Transverse colon (tissue), 4 donors: ENCODE measurements around the gene CACFD1. TPM values are rescaled to one million over a fixed set of nuclear protein-coding genes. Genes with fewer than 3 reads are reported as not detected.

Experiments
- DNase-seq: peaks from one replicate; pipeline ENCODE4 v3.0.0-alpha.2; 2019
- H3K27ac ChIP-seq, 4 donors: fragments of 200-600 bp; sonication (generic); 2 replicates each; pipeline ENCODE4 v1.5.1; 2016 to 2018; ENCODE audit warnings: inconsistent platforms in 4 of 4
- H3K27me3 ChIP-seq: fragments of 200-600 bp; sonication (generic); 2 replicates; pipeline ENCODE4 v1.5.1; 2017; ENCODE audit warnings: inconsistent platforms
- H3K36me3 ChIP-seq, 4 donors: fragments of 200-600 bp; sonication (generic); 2 replicates each; pipeline ENCODE4 v1.5.1; 2017 to 2019; ENCODE audit warnings: inconsistent platforms in 4 of 4
- H3K4me1 ChIP-seq, 4 donors: fragments of 200-600 bp; sonication (generic); 2 replicates each; pipeline ENCODE4 v1.5.1; 2017 to 2020; ENCODE audit warnings: inconsistent platforms in 4 of 4
- H3K4me3 ChIP-seq, 4 donors: fragments of 200-600 bp; sonication (generic); 1 replicate in 1 of 4; 2 replicates in 3 of 4; pipeline versions ENCODE4 v1.5.1 to v1.6.1; 2017 to 2019; ENCODE audit warnings: inconsistent platforms in 4 of 4
- H3K9me3 ChIP-seq, 2 donors: fragments of 200-600 bp; sonication (generic); 2 replicates each; pipeline ENCODE4 v1.5.1; 2017 to 2019; ENCODE audit warnings: inconsistent platforms in 2 of 2
- EP300 ChIP-seq: sonication (generic); formaldehyde crosslinking; IDR thresholded peaks from one replicate; pipeline ENCODE4 v1.6.1; 2017; ENCODE audit warnings: antibody characterized with exemption, low read depth
- POLR2A ChIP-seq: fragments of 450-650 bp; IDR thresholded peaks from one replicate; pipeline ENCODE4 v1.6.1; 2016; ENCODE audit warnings: antibody characterized with exemption, mild to moderate bottlenecking, moderate library complexity
- POLR2AphosphoS5 ChIP-seq, 3 donors: sonication (generic); formaldehyde crosslinking; IDR thresholded peaks; one replicate each; pipeline ENCODE4 v1.6.1; 2016; ENCODE audit warnings: antibody characterized with exemption in 3 of 3
- WGBS, 2 donors: methylation state at CpG; one replicate each; pipeline ENCODE4 v1.1.5; 2018; ENCODE audit warnings: low coverage in 1 of 2; 5-methylcytosine and 5-hydroxymethylcytosine counted together
- in situ Hi-C, 4 donors: fragments of 200-750 bp; cut with MboI; loops; one replicate each; pipeline versions ENCODE4 v1.15.0 to v1.15.1; 2017; ENCODE audit warnings: low sequenced_read_pairs in 3 of 4, low pct_ligation_motif_present in 1 of 4, low pct_unique_long_range_greater_than_20kb in 1 of 4
- intact Hi-C: fragments of 100-400 bp; cut with DNase I; formaldehyde crosslinking; loops from one replicate; pipeline ENCODE4 v1.15.1; 2023; ENCODE audit warnings: low total_unique reads
- total RNA-seq, 4 donors: library from RNA; depleted of rRNA; stranded (reverse); fragments of >200 nt; gene quantifications; one replicate each; pipeline ENCODE4 v1.1.0, GENCODE V29; 2016
- TF ChIP-seq, protein P1 (sequence below), 5 experiments: fragments of 200-600 bp in 3 of 5; fragments of 450-650 bp in 2 of 5; sonication (generic) in 3 of 5; IDR thresholded peaks; 1 replicate in 2 of 5; 2 replicates in 3 of 5; pipeline ENCODE4 v1.5.1; 2016 to 2017; ENCODE audit warnings: antibody characterized with exemption in 5 of 5, inconsistent platforms in 3 of 5, mild to moderate bottlenecking in 2 of 5, moderate library complexity in 1 of 5

The CACFD1 gene
- total RNA-seq, 4 donors from 2014 or later = 44.6 to 153 (median 80.0) TPM

DNA sequence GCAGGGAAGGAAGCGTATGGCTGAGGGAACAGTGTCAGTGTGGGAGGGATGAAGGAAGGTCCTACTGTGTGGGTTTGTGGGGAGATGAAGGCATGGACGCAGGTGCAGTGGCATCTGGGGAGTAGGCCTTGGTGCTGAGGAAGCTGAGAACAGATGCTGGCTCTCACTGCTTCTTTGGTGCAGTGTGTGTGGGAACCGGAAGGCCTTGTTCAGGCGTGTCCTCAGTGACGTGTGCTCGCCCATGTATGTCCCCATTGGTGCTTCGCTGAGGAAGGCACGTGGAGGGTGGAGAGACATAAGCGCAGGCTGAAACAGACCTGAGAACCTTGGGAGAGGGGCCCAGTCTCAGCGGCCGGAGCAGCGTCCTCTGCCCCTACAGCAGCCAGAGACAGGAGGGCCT lies 18.9 kb upstream of the CACFD1 start:
- 85 to 88% methylated on average over 2 to 12 of the region's 12 CpGs for WGBS, 2 donors
- Histone ChIP-seq H3K4me3 (no peak overlapping the region), H3K27me3 (no peaks in the 10 kb centered on the region), H3K27ac (no peak overlapping the region), H3K4me1 (no peaks in the 10 kb centered on the region), H3K36me3 (no peaks in the 10 kb centered on the region), H3K9me3 (no peaks in the 10 kb centered on the region)
- intact Hi-C loops (no loop called here), in situ Hi-C loops (no loop called here)
- TF ChIP-seq EP300 (no peak), POLR2A (no peak), POLR2AphosphoS5 (IDR thresholded peaks at IDR 0.05) (no peak)
- TF ChIP-seq, protein P1, sequence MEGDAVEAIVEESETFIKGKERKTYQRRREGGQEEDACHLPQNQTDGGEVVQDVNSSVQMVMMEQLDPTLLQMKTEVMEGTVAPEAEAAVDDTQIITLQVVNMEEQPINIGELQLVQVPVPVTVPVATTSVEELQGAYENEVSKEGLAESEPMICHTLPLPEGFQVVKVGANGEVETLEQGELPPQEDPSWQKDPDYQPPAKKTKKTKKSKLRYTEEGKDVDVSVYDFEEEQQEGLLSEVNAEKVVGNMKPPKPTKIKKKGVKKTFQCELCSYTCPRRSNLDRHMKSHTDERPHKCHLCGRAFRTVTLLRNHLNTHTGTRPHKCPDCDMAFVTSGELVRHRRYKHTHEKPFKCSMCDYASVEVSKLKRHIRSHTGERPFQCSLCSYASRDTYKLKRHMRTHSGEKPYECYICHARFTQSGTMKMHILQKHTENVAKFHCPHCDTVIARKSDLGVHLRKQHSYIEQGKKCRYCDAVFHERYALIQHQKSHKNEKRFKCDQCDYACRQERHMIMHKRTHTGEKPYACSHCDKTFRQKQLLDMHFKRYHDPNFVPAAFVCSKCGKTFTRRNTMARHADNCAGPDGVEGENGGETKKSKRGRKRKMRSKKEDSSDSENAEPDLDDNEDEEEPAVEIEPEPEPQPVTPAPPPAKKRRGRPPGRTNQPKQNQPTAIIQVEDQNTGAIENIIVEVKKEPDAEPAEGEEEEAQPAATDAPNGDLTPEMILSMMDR (IDR thresholded peaks at IDR 0.05) = no peak
- DNase-seq = no peak

DNA sequence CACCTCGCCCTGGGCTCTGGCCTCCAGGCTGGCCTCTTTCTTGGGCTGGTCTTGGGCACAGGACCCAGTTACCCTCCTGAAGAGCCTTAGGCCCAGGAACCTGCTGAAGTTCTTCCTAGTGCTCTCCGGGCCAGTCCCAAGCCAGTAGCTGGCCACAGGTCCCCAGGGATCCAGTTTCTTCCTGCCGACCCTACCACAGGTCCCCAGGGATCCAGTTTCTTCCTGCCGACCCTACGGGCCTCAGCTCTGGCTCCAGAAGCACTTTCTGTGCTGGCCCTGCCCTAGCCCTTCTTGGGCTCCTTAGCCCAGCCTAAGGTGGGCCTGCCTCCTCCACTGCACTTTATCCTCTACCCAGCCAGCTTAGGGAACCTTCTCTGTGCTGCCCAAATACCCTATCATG lies 18.2 kb upstream of the CACFD1 start:
- Histone ChIP-seq H3K9me3 (no peaks in the 10 kb centered on the region), H3K27ac (no peak overlapping the region), H3K36me3 (no peaks in the 10 kb centered on the region), H3K4me1 (no peaks in the 10 kb centered on the region), H3K4me3 (no peak overlapping the region), H3K27me3 (no peaks in the 10 kb centered on the region)
- TF ChIP-seq, protein P1 (IDR thresholded peaks at IDR 0.05) = no peak
- TF ChIP-seq POLR2AphosphoS5 (IDR thresholded peaks at IDR 0.05) = no peak
- TF ChIP-seq EP300 = no peak
- no peak for TF ChIP-seq POLR2A
- no peak for DNase-seq
- 78% methylated on average over 5 of the region's 5 CpGs; no CpG with 5 or more reads in 1 of the 2 donors for WGBS, 2 donors
- intact Hi-C loops = no loop called here
- in situ Hi-C loops = no loop called here

DNA sequence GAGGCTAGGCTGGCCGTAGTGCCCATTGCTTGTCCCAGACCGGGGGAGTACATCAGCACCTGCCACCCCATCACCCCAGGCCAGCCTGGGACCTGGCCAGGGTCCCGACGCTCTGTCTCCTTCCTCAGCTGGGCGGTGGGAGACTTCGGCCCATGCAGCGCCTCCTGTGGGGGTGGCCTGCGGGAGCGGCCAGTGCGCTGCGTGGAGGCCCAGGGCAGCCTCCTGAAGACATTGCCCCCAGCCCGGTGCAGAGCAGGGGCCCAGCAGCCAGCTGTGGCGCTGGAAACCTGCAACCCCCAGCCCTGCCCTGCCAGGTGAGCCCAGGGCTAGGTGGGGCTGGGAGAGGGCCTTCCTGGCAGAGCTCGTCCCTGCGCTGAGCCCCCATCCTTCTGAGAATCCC lies 16.5 kb upstream of the CACFD1 start:
- no peaks in the 10 kb centered on the region for H3K36me3 ChIP-seq
- WGBS, 2 donors = 98% methylated on average over 8 of the region's 15 CpGs; no CpG with 5 or more reads in 1 of the 2 donors
- DNase-seq = no peak
- no peaks in the 10 kb centered on the region for H3K9me3 ChIP-seq
- intact Hi-C loops (no loop called here), in situ Hi-C loops (no loop called here)
- no peaks in the 10 kb centered on the region for H3K27me3 ChIP-seq
- H3K27ac ChIP-seq = no peak overlapping the region
- no peak overlapping the region for H3K4me3 ChIP-seq
- no peaks in the 10 kb centered on the region for H3K4me1 ChIP-seq
- TF ChIP-seq POLR2A (no peak), POLR2AphosphoS5 (IDR thresholded peaks at IDR 0.05) (no peak), EP300 (no peak)
- TF ChIP-seq, protein P1 (IDR thresholded peaks at IDR 0.05) = no peak

DNA sequence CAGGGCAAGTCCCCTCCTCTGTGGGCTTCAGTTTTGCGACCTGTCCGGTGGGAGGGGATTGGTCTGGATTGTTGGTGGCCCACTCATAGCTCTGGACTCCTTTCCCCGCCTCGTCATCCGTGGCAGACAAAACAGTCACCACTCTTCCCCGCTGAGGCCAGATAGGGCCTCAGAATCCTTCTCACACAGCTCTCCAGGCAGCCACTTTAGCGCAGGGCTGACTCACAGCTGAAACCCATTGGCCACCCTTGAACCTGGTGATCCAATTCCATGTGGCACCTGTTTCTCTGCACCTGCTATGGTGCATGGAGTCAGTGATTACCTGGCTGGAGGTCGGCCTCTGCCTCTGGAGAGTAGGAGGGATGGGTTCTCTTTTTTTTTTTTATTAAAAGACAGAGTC lies 15.8 kb upstream of the CACFD1 start:
- whole genome bisulfite sequencing, 2 donors = 85 to 100% methylated on average over 1 to 8 of the region's 8 CpGs
- H3K4me1 ChIP-seq = no peaks in the 10 kb centered on the region
- H3K27ac ChIP-seq = no peak overlapping the region
- no peaks in the 10 kb centered on the region for H3K9me3 ChIP-seq
- H3K27me3 ChIP-seq = no peaks in the 10 kb centered on the region
- no peak for TF ChIP-seq POLR2A
- TF ChIP-seq POLR2AphosphoS5 (IDR thresholded peaks at IDR 0.05) = no peak
- TF ChIP-seq, protein P1 (IDR thresholded peaks at IDR 0.05) = no peak
- TF ChIP-seq EP300 = no peak
- no peaks in the 10 kb centered on the region for H3K36me3 ChIP-seq
- DNase-seq = no peak
- intact Hi-C loops = no loop called here
- H3K4me3 ChIP-seq = no peak overlapping the region
- in situ Hi-C loops = no loop called here
